Activated CD8-positive, alpha-beta T cell treated with anti-CD3 and anti-CD28 coated beads for 36 hours (primary cell): ENCODE data around the gene SKIL. TPM values are rescaled to one million over a fixed set of nuclear protein-coding genes. Genes with fewer than 3 reads are reported as not detected.

Source experiments
- ATAC-seq: fragments of 200-7000 bp; cut with Tn5 transposase; one replicate; pipeline ENCODE4 v1.10.0; 2021; ENCODE audit warnings: mild to moderate bottlenecking, moderate library complexity
- CTCF ChIA-PET: fragments of 350-600 bp; sonication (Branson Sonifier 250); formaldehyde crosslinking; loops from one replicate; lab custom pipeline; 2021; ENCODE audit warnings: antibody characterized with exemption; lab: Charles Lee
- POLR2A ChIA-PET: fragments of 350-600 bp; sonication (Branson Sonifier 250); formaldehyde crosslinking; loops from one replicate; lab custom pipeline; 2021; ENCODE audit warnings: antibody characterized with exemption; lab: Charles Lee
- DNase-seq: peaks from one replicate; pipeline ENCODE4 v3.0.0-alpha.2; 2020
- H3K27ac Mint-ChIP-seq: one replicate; pipeline ENCODE4 v1.8.0; 2021; ENCODE audit warnings: mild to moderate bottlenecking, mixed read lengths
- H3K27me3 Mint-ChIP-seq: one replicate; pipeline ENCODE4 v1.8.0; 2021; ENCODE audit warnings: mixed read lengths
- H3K36me3 Mint-ChIP-seq: one replicate; pipeline ENCODE4 v1.8.0; 2021; ENCODE audit warnings: low read depth, mixed read lengths
- H3K4me1 Mint-ChIP-seq: one replicate; pipeline ENCODE4 v1.8.0; 2021; ENCODE audit warnings: low read depth, mixed read lengths
- H3K4me3 Mint-ChIP-seq: one replicate; pipeline ENCODE4 v1.8.0; 2021; ENCODE audit warnings: mild to moderate bottlenecking, moderate library complexity, mixed read lengths
- H3K9me3 Mint-ChIP-seq: one replicate; pipeline ENCODE4 v1.8.0; 2021; ENCODE audit warnings: mixed read lengths
- CTCF ChIP-seq: fragments of 200-600 bp; IDR thresholded peaks from one replicate; pipeline ENCODE4 v1.8.0; 2022; ENCODE audit warnings: antibody characterized with exemption, mild to moderate bottlenecking
- intact Hi-C: fragments of 100-400 bp; cut with micrococcal nuclease; formaldehyde crosslinking; loops from one replicate; pipeline ENCODE4 v1.10.0; 2022
- total RNA-seq, 2 experiments: library from RNA; stranded (reverse); gene quantifications; one replicate each; pipeline ENCODE4 v1.2.3, GENCODE V29; 2021

SKIL gene
- total RNA-seq, 2 experiments from 2014 or later = 13.2 to 14.2 TPM

- Mint-ChIP-seq H3K27me3 (no peaks in the 10 kb centered on the region), H3K4me3 (no peak overlapping the region), H3K27ac (no peak overlapping the region), H3K9me3 (no peaks in the 10 kb centered on the region), H3K36me3 (no peaks in the 10 kb centered on the region), H3K4me1 (peaks cover 15% of the 10 kb centered on the region)
- intact Hi-C loops = loop anchor here (10.0 kb wide), 1 partner anchor 166 kb away; the partner anchor contains the start of gene PHC3
- no peak for ATAC-seq
- no peak for TF ChIP-seq CTCF
- POLR2A ChIA-PET = no interaction called here
- DNase-seq = no peak
- CTCF ChIA-PET = no interaction called here
Measured at GRCh38 chr3:170350515-170351413, 6.8 kb upstream of the SKIL start.

GRCh38 chr3:170352936-170353335 is 4.6 kb upstream of the SKIL start:
- CTCF ChIA-PET = interaction anchor here (0.9 to 1.5 kb wide), 2 partner anchors 29 to 61 kb away, joined by 3 to 5 read pairs; no protein-coding TSS in a partner anchor
- POLR2A ChIA-PET = no interaction called here
- DNase-seq (no peak), ATAC-seq (no peak)
- no peaks in the 10 kb centered on the region for H3K27me3 Mint-ChIP-seq
- no peaks in the 10 kb centered on the region for H3K9me3 Mint-ChIP-seq
- intact Hi-C loops = loop anchor here (10.0 kb wide), 1 partner anchor 168 kb away; the partner anchor contains the start of gene PHC3
- no peak for TF ChIP-seq CTCF
- H3K36me3 Mint-ChIP-seq = no peaks in the 10 kb centered on the region
- H3K4me3 Mint-ChIP-seq = no peak overlapping the region
- peaks cover 21% of the 10 kb centered on the region for H3K4me1 Mint-ChIP-seq
- H3K27ac Mint-ChIP-seq = no peak overlapping the region

GRCh38 chr3:170353485-170353884 is 4.0 kb upstream of the SKIL start:
- no peak for ATAC-seq
- Mint-ChIP-seq H3K9me3 (no peaks in the 10 kb centered on the region), H3K36me3 (peaks cover 2% of the 10 kb centered on the region), H3K4me3 (no peak overlapping the region), H3K27ac (no peak overlapping the region), H3K27me3 (no peaks in the 10 kb centered on the region), H3K4me1 (peaks cover 24% of the 10 kb centered on the region)
- CTCF ChIA-PET = interaction anchor here (0.6 to 1.5 kb wide), 3 partner anchors 29 to 275 kb away, joined by 3 to 5 read pairs (median 3); no protein-coding TSS in a partner anchor
- POLR2A ChIA-PET = no interaction called here
- no peak for DNase-seq
- TF ChIP-seq CTCF = no peak
- intact Hi-C loops = loop anchor here (10.0 kb wide), 1 partner anchor 169 kb away; the partner anchor contains the start of gene PHC3

- Mint-ChIP-seq H3K4me1 (peaks cover 33% of the 10 kb centered on the region), H3K9me3 (no peaks in the 10 kb centered on the region), H3K27me3 (no peaks in the 10 kb centered on the region), H3K27ac (no peak overlapping the region), H3K36me3 (peaks cover 7% of the 10 kb centered on the region), H3K4me3 (no peak overlapping the region)
- no peak for TF ChIP-seq CTCF
- POLR2A ChIA-PET = no interaction called here
- intact Hi-C loops = loop anchor here (10.0 kb wide), 1 partner anchor 170 kb away; the partner anchor contains the start of gene PHC3
- DNase-seq (no peak), ATAC-seq (no peak)
- CTCF ChIA-PET = no interaction called here
Measured at GRCh38 chr3:170354760-170355159, 2.8 kb upstream of the SKIL start.
